HL-60/S4 treated with phorbol 12-myristate 13-acetate at 8.2 ng/mL for 4 days and 3 days (cell line): ENCODE measurements around the gene ALDOA.

Experiments
- in situ Hi-C: fragments of 300-500 bp; cut with MboI; formaldehyde crosslinking; loops from 2 replicates; pipeline ENCODE4 v1.15.0; 2022; ENCODE audit warnings: low sequenced_read_pairs

The ALDOA gene

GRCh38 chr16:30088237-30088831 lies 22.8 kb downstream of the ALDOA start:
- in situ Hi-C loops, result no loop called here

GRCh38 chr16:30088832-30089624 lies 23.5 kb downstream of the ALDOA start:
- in situ Hi-C loops, result no loop called here

- in situ Hi-C loops, result no loop called here
Measured at GRCh38 chr16:30090610-30091331, 25.2 kb downstream of the ALDOA start.

- in situ Hi-C loops, result no loop called here
Measured at GRCh38 chr16:30091474-30092372, 26.2 kb downstream of the ALDOA start, which contains the start of gene TBX6. Gene TBX6, minus strand, starts transcription at chr16:30091924. Its CDS starts 731 bp downstream, at chr16:30091193.

- in situ Hi-C loops, result no loop called here
Measured at GRCh38 chr16:30092373-30093010, 26.9 kb downstream of the ALDOA start.

GRCh38 chr16:30094541-30095165 lies 29.1 kb downstream of the ALDOA start:
- in situ Hi-C loops, result no loop called here

- in situ Hi-C loops, result no loop called here
Measured at GRCh38 chr16:30095166-30096078, 29.9 kb downstream of the ALDOA start.

- in situ Hi-C loops, result no loop called here
Measured at GRCh38 chr16:30096105-30096861, 30.7 kb downstream of the ALDOA start, which contains the start of gene YPEL3. Gene YPEL3, minus strand, starts transcription at chr16:30096213. Its CDS starts 731 bp downstream, at chr16:30095482.

GRCh38 chr16:30096862-30097563 lies 31.5 kb downstream of the ALDOA start:
- in situ Hi-C loops, result no loop called here

- in situ Hi-C loops, result no loop called here
Measured at GRCh38 chr16:30104090-30104489, 38.5 kb downstream of the ALDOA start.

- in situ Hi-C loops, result no loop called here
Measured at GRCh38 chr16:30104492-30104891, 38.9 kb downstream of the ALDOA start.

- in situ Hi-C loops, result no loop called here
Measured at GRCh38 chr16:30108059-30108850, 42.7 kb downstream of the ALDOA start.

- in situ Hi-C loops, result no loop called here
Measured at GRCh38 chr16:30110661-30111060, 45.1 kb downstream of the ALDOA start.

GRCh38 chr16:30112197-30113030 lies 46.9 kb downstream of the ALDOA start:
- in situ Hi-C loops, result no loop called here

- in situ Hi-C loops, result no loop called here
Measured at GRCh38 chr16:30113031-30113710, 47.6 kb downstream of the ALDOA start, which contains the start of gene GDPD3. Gene GDPD3, minus strand, starts transcription at chr16:30113537. Its CDS starts 59 bp downstream, at chr16:30113478.
